ENCODE results near the gene SYNM.

- TF ChIP-seq CTCF (IDR thresholded peaks at IDR 0.05 in 2 of 3, conservative IDR thresholded peaks at IDR 0.05 in 1 of 3; ENCODE audit: borderline replicate concordance in 1 of 3, insufficient read depth in 1 of 3, low read depth in 2 of 3, low read length in 2 of 3) (no peak), SIN3A (IDR thresholded peaks at IDR 0.05; ENCODE audit: low read depth) (no peak), YY1 (IDR thresholded peaks at IDR 0.05; ENCODE audit: extremely low read depth, insufficient replicate concordance, low read depth, low read length) (no peak), RAD21 (IDR thresholded peaks at IDR 0.05; ENCODE audit: low read depth) (no peak), EZH2 (IDR thresholded peaks at IDR 0.05) (no peak), ELF1 (IDR thresholded peaks at IDR 0.05; ENCODE audit: borderline replicate concordance, low read depth) (no peak), POLR2AphosphoS5 (IDR thresholded peaks at IDR 0.05; ENCODE audit: low read depth, low read length) (no peak), ATF3 (IDR thresholded peaks at IDR 0.05) (no peak), EGR1 (IDR thresholded peaks at IDR 0.05; ENCODE audit: low read depth) (no peak), CEBPB (IDR thresholded peaks at IDR 0.05; ENCODE audit: low read depth) (no peak), CBX3 (IDR thresholded peaks at IDR 0.05; ENCODE audit: low read depth) (no peak), ZFX (IDR thresholded peaks at IDR 0.05) (no peak)
- TF ChIP-seq, protein P1, sequence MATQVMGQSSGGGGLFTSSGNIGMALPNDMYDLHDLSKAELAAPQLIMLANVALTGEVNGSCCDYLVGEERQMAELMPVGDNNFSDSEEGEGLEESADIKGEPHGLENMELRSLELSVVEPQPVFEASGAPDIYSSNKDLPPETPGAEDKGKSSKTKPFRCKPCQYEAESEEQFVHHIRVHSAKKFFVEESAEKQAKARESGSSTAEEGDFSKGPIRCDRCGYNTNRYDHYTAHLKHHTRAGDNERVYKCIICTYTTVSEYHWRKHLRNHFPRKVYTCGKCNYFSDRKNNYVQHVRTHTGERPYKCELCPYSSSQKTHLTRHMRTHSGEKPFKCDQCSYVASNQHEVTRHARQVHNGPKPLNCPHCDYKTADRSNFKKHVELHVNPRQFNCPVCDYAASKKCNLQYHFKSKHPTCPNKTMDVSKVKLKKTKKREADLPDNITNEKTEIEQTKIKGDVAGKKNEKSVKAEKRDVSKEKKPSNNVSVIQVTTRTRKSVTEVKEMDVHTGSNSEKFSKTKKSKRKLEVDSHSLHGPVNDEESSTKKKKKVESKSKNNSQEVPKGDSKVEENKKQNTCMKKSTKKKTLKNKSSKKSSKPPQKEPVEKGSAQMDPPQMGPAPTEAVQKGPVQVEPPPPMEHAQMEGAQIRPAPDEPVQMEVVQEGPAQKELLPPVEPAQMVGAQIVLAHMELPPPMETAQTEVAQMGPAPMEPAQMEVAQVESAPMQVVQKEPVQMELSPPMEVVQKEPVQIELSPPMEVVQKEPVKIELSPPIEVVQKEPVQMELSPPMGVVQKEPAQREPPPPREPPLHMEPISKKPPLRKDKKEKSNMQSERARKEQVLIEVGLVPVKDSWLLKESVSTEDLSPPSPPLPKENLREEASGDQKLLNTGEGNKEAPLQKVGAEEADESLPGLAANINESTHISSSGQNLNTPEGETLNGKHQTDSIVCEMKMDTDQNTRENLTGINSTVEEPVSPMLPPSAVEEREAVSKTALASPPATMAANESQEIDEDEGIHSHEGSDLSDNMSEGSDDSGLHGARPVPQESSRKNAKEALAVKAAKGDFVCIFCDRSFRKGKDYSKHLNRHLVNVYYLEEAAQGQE (IDR thresholded peaks at IDR 0.05; ENCODE audit: low read depth) = no peak
- TF ChIP-seq, protein P2, sequence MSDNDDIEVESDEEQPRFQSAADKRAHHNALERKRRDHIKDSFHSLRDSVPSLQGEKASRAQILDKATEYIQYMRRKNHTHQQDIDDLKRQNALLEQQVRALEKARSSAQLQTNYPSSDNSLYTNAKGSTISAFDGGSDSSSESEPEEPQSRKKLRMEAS (IDR thresholded peaks at IDR 0.05) = no peak
Measured at GRCh38 chr15:99115300-99116215, 10.7 kb downstream of the SYNM start.

Measured in HCT116 (cell line).